A549 treated with GW870086 at 1 μM for 4 hours (cell line): ENCODE results near the gene ADH4. TPM values are rescaled to one million over a fixed set of nuclear protein-coding genes. Genes with fewer than 3 reads are reported as not detected.

Source experiments
- total RNA-seq: library from RNA; stranded (reverse); fragments of 200-300 nt; extraction: Qiagen RNA extraction; gene quantifications from 5 replicates; pipeline ENCODE4 v1.2.3, GENCODE V29; 2022; ENCODE audit warnings: low read depth

Gene ADH4
- total RNA-seq, result not detected in 5 replicates

DNA sequence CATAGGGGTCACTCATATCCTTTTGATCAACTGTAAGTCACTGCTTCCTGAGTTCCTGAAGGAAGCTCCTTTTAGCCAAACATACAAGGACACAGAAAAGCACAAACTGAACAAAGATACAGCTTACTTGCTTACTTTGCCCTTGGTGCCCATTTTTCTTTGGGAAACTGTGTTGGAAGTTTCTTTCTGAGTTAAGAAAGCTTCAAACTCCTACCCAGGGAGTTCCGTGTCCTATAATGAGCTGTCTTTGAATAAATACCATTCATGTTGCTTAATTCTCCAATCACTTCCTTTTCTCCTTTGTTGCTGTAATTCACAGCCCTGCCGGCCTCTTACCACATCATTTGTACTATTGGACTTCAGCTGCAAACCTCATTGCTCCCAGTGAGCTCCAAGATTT, at the start of gene ADH4:
Gene ADH4 (minus strand): TSS at position 228 of the 400 bp plus-strand sequence. CDS start 75 bp downstream, at position 153.

DNA sequence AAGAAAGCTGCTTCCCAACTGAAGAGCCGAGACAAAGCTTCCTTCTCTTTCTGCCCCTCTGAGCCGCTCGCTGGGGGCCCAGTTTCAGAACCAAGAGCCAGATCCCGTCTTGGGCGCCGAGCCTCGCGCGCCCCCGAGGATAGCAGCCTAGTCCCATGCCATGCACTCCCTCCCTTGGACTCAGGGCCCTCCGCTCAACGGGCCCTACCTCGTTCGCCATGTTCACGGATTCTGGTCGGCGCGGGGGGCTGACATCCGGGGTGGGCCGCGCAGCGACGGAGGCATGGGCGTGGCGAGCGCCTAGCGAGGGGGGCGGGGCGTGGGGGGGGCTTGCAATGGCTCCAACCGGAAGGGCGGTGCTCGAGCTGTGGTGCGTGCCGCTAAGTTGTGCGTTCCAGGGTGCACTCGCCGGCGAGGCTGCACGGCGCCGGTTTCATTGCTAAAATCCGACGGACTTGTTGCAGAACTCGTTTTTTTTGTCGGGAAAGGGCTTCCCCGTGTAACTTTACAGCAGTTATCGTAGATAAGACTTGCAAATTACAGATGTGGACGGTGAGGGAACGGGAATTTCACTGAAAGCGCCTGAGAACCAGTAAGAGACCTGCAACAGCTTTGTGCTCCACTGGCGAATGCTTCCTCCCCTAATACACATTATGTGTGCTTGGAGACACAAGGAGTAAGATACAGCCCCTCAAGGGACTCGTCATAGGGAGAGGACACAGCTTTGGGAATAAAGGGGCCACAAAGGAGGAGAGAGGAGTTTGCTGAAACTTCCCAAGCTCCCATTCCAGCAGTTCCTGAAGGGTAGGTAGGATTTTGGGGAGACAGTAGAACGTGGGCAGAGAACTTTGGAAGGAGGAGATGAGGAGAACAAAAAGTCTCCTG, 55.4 kb downstream of the ADH4 start, which contains the start of gene ADH5:
Gene ADH5 (minus strand): TSS at position 308 of the 885 bp plus-strand sequence. CDS start 88 bp downstream, at position 220.

Other genes starting within 250 kb of the ADH4 start
- gene EIF4E, start 215.2 kb downstream of the ADH4 start, total RNA-seq, result 72.4 to 126 TPM (median 79.4 TPM) in 5 replicates
- gene METAP1, start 148.6 kb downstream of the ADH4 start, total RNA-seq, result 49.2 to 55.9 TPM (median 52.4 TPM) in 5 replicates
- 105 to 137 TPM (median 106 TPM) in 5 replicates for gene ADH5, start 55.5 kb downstream of the ADH4 start, total RNA-seq
- 0.05 to 0.07 TPM in 2 of 5 replicates, not detected in the others for gene ADH6, start 74.9 kb upstream of the ADH4 start, total RNA-seq
- gene ADH1A, start 146.7 kb upstream of the ADH4 start, total RNA-seq, result not detected in 5 replicates
- gene ADH1B, start 177.1 kb upstream of the ADH4 start, total RNA-seq, result not detected in 5 replicates
- gene ADH1C, start 208.4 kb upstream of the ADH4 start, total RNA-seq, result not detected in 5 replicates